Measurements from ENCODE around the gene WDR81. TPM values are rescaled to one million over a fixed set of nuclear protein-coding genes. Genes with fewer than 3 reads are reported as not detected.

The WDR81 gene
- total RNA-seq (10 to 100 TPM; 58.4 to 71.4 TPM), polyA plus RNA-seq (ENCODE audit: insufficient read depth, low read depth, low replicate concordance) (16.9 TPM)
- long read RNA-seq, donor 1, full-length matches to known transcripts: 2 of 2 reads
- long read RNA-seq, donor 1, partial matches to known transcripts: 0 of 2 reads
- long read RNA-seq, donor 1, other reads (novel, unspliced or antisense): 0 of 2 reads
- long read RNA-seq, donor 2, partial matches to known transcripts: 7 of 8 reads
- long read RNA-seq, donor 2, other reads (novel, unspliced or antisense): 0 of 8 reads

DNA sequence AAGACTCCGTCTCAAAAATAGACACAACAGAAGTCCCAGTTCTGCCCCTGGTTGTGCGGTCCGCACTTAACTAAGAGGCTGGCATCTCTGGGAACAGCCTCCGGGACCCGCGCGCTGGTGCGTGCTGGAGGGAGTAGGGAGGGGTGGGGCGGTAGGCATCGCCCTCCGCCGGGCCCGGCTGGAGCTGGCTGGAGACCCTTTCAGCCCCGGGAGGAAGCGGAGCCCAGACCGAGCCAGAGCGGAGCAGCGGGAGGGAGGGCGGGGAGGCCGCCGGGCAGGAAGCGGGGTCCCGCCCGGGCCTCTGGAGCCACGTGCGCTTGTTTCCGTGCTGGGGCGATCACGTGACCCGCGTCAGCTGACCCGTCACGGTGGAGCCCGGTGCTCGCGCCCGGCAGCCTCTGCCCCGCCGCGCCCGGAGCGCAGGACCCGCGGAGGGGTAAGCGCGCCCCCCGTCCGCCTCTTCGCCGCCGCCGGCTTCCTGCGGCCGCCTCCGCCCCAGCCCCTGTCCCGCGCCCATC lies at the start of gene WDR81:
WDR81 (plus strand) TSS at position 354 of the 518 bp plus-strand sequence. CDS start 256 bp downstream, outside the sequence.
- WGBS, 2 donors: 1 to 3% methylated on average over 10 to 29 of the region's 57 CpGs
- H3K4me1 ChIP-seq: peaks cover 37% of the 10 kb centered on the region
- H3K9me3 ChIP-seq: no peaks in the 10 kb centered on the region
- intact Hi-C loops (cut with DNase I; ENCODE audit: low total_unique reads): no loop called here
- peak within 1 kb of the TSS; percentile 68 to 90 for H3K27ac ChIP-seq
- H3K4me3 ChIP-seq: peak within 1 kb of the TSS; percentile 66 to 72
- no peak for TF ChIP-seq POLR2A (IDR thresholded peaks at IDR 0.05)
- TF ChIP-seq, protein P1, sequence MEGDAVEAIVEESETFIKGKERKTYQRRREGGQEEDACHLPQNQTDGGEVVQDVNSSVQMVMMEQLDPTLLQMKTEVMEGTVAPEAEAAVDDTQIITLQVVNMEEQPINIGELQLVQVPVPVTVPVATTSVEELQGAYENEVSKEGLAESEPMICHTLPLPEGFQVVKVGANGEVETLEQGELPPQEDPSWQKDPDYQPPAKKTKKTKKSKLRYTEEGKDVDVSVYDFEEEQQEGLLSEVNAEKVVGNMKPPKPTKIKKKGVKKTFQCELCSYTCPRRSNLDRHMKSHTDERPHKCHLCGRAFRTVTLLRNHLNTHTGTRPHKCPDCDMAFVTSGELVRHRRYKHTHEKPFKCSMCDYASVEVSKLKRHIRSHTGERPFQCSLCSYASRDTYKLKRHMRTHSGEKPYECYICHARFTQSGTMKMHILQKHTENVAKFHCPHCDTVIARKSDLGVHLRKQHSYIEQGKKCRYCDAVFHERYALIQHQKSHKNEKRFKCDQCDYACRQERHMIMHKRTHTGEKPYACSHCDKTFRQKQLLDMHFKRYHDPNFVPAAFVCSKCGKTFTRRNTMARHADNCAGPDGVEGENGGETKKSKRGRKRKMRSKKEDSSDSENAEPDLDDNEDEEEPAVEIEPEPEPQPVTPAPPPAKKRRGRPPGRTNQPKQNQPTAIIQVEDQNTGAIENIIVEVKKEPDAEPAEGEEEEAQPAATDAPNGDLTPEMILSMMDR (IDR thresholded peaks at IDR 0.05): no peak
- H3K27me3 ChIP-seq: no peaks in the 10 kb centered on the region
- no peaks in the 10 kb centered on the region for H3K36me3 ChIP-seq (ENCODE audit: low read depth, missing control alignments)
- peak; percentile 96 for DNase-seq

DNA sequence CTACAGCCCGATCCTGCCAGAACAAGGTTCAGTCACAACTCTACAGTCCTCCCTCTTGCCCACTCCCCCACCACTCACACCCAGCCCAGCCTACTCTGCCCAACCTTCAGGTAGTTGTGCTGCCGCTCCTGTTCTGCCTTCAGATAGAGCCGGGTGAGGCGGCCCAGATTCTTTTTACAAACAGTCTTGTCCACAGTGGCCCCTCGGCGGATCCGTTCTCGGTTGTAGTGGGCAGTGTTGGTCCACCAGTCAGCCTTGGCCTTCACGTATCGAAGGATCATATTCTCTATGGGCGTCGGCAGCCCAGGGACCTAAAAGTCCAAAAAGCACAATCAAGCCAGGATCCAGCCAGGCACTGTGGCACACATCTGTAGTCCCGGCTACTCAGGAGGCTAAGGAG lies 48.1 kb upstream of the WDR81 start:
- intact Hi-C loops (cut with DNase I; ENCODE audit: low total_unique reads): no loop called here
- TF ChIP-seq, protein P1 (IDR thresholded peaks at IDR 0.05): no peak
- no peak for TF ChIP-seq POLR2A (IDR thresholded peaks at IDR 0.05)
- Histone ChIP-seq H3K4me3 (no peak overlapping the region), H3K4me1 (no peaks in the 10 kb centered on the region), H3K36me3 (ENCODE audit: low read depth, missing control alignments) (peaks cover 8% of the 10 kb centered on the region), H3K9me3 (no peaks in the 10 kb centered on the region), H3K27ac (no peak overlapping the region), H3K27me3 (no peaks in the 10 kb centered on the region)
- no peak for DNase-seq
- 92 to 96% methylated on average over 13 of the region's 13 CpGs for WGBS, 2 donors

DNA sequence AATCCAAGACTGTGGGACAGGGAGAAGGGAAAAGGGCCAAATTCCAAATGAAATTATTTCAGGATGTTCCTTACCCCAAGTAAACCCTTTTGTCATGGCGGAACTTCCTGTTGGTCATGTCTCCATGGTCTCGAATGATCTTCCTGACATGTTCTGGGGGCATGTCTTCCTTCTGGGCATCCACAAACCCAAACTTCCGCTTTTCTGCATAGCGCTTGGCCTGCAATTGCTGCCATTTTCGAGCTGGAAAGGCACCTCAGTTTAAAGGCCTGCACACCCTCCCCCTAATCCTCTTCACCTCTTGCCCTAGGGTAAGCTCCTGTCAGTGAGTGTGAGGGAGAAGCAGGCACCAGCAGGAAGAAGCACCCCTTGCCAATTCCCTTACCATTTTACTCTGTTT lies 41.0 kb upstream of the WDR81 start:
- H3K4me1 ChIP-seq: peaks cover 19% of the 10 kb centered on the region
- H3K9me3 ChIP-seq: no peaks in the 10 kb centered on the region
- H3K27ac ChIP-seq: peak overlapping the region in 1 of 2 donors; percentile 85
- H3K27me3 ChIP-seq: no peaks in the 10 kb centered on the region
- H3K4me3 ChIP-seq: peak overlapping the region; percentile 68 to 87
- intact Hi-C loops (cut with DNase I; ENCODE audit: low total_unique reads): no loop called here
- peaks cover 9% of the 10 kb centered on the region for H3K36me3 ChIP-seq (ENCODE audit: low read depth, missing control alignments)
- no peak for TF ChIP-seq POLR2A (IDR thresholded peaks at IDR 0.05)
- TF ChIP-seq, protein P1 (IDR thresholded peaks at IDR 0.05): no peak
- no peak for DNase-seq
- WGBS, 2 donors: 48 to 72% methylated on average over 5 of the region's 5 CpGs

DNA sequence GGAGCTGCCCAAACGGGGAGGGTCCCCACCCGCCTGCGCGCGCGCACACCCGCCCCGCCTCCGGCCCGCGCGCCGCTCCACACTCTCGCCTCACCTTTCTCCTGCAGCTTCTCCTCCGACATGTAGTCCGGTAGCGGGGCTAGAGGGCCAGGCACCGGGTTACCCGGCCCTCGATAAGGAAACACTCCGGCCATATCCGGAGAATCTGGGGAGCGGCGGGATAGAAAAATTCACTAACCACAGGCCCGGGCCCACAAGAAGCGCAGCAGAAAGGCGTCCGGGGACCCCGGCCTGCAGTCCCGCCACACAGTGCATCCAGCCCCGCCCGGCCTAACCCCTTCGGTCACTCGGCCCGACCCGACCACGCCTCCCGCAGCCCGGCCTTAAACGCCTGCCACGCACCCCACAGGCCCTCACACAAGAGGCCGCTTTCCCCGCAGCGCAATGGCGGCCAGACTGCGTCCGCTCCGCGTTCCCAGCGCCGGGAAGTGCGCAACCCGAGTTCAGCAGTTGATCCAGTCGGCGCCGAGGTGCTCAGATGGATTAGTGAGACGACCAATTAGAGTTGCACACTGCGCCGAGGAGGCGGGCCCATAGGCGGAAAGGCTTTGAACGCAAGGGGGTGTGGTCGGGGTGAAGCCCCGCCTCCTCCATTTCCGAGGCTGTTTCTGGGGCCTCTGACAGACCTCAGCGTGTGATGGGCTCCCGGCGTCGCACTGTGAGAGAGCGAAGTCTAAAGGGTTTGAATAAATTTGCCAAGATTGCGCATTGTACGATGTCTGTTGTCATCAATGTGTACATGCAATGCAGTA lies 39.9 kb upstream of the WDR81 start, which contains the start of gene PRPF8:
PRPF8 (minus strand) TSS at position 490 of the 812 bp plus-strand sequence; CDS start at position 194, 296 bp downstream.
- DNase-seq: peak; percentile 99
- Histone ChIP-seq H3K36me3 (ENCODE audit: low read depth, missing control alignments) (peaks cover 4% of the 10 kb centered on the region), H3K4me1 (peaks cover 19% of the 10 kb centered on the region), H3K27ac (peak within 1 kb of the TSS; percentile 85 to 94), H3K9me3 (no peaks in the 10 kb centered on the region), H3K4me3 (peak within 1 kb of the TSS; percentile 68 to 87), H3K27me3 (no peaks in the 10 kb centered on the region)
- intact Hi-C loops (cut with DNase I; ENCODE audit: low total_unique reads): no loop called here
- TF ChIP-seq POLR2A (IDR thresholded peaks at IDR 0.05): peak; percentile 94
- TF ChIP-seq, protein P1 (IDR thresholded peaks at IDR 0.05): no peak
- 1 to 2% methylated on average over 32 to 66 of the region's 72 CpGs for WGBS, 2 donors

Measured in testis (tissue), 5 donors.